Loucy (cell line): ENCODE results near the gene ZNF407.

ENCODE experiments used
- CTCF ChIP-seq: fragments of 200-600 bp; sonication (generic); conservative IDR thresholded peaks from 2 replicates; pipeline ENCODE4 v1.5.1; 2014; ENCODE audit warnings: mild to moderate bottlenecking, antibody characterized with exemption, low read length
- EZH2phosphoT487 ChIP-seq: fragments of 200-600 bp; IDR thresholded peaks from 2 replicates; pipeline ENCODE4 v1.6.1; 2018; ENCODE audit warnings: antibody characterized with exemption, mild to moderate bottlenecking, moderate library complexity, borderline replicate concordance

- TF ChIP-seq CTCF (no peak), EZH2phosphoT487 (no peak)
Observed at GRCh38 chr18:74866577-74866976, 268.9 kb downstream of the ZNF407 start.
